Thyroid gland (tissue), 4 donors: ENCODE results near the gene SNRPE. TPM values are rescaled to one million over a fixed set of nuclear protein-coding genes. Genes with fewer than 3 reads are reported as not detected.

Source experiments
- DNase-seq, 2 donors: peaks; one replicate each; pipeline ENCODE4 v3.0.0-alpha.2; 2019
- H3K27ac ChIP-seq, 3 donors: fragments of 200-600 bp; sonication (generic); 1 replicate in 2 of 3; 2 replicates in 1 of 3; pipeline ENCODE4 v1.5.1; 2016 to 2019; ENCODE audit warnings: mild to moderate bottlenecking in 1 of 3, moderate library complexity in 1 of 3
- H3K27me3 ChIP-seq: fragments of 200-600 bp; sonication (generic); one replicate; pipeline ENCODE4 v1.5.1; 2019
- H3K36me3 ChIP-seq, 2 donors: fragments of 200-600 bp; sonication (generic); one replicate each; pipeline ENCODE4 v1.5.1; 2016 to 2019
- H3K4me1 ChIP-seq, 2 donors: fragments of 200-600 bp; sonication (generic); one replicate each; pipeline ENCODE4 v1.5.1; 2017 to 2019
- H3K4me3 ChIP-seq, 3 donors: fragments of 200-600 bp; sonication (generic); replicated peaks in 1 of 3; 1 replicate in 2 of 3; 2 replicates in 1 of 3; pipeline ENCODE4 v1.5.1; 2016; ENCODE audit warnings: mild to moderate bottlenecking in 1 of 3
- H3K9me3 ChIP-seq: fragments of 200-600 bp; sonication (generic); one replicate; pipeline ENCODE4 v1.5.1; 2017
- CTCF ChIP-seq, 6 experiments: fragments of 200-600 bp in 3 of 6; fragments of 450-650 bp in 3 of 6; sonication (generic) in 3 of 6; IDR thresholded peaks; one replicate each; pipeline ENCODE4 v1.5.1; 2016 to 2019; ENCODE audit warnings: antibody characterized with exemption in 6 of 6, mild to moderate bottlenecking in 2 of 6, inconsistent platforms in 1 of 6, moderate library complexity in 1 of 6
- POLR2A ChIP-seq, 2 donors: fragments of 450-650 bp; IDR thresholded peaks; one replicate each; pipeline ENCODE4 v1.6.1; 2017; ENCODE audit warnings: antibody characterized with exemption in 2 of 2, mild to moderate bottlenecking in 2 of 2, moderate library complexity in 1 of 2
- WGBS, 2 donors: methylation state at CpG; one replicate each; pipeline ENCODE4 v1.1.5; 2017; 5-methylcytosine and 5-hydroxymethylcytosine counted together
- intact Hi-C: fragments of 100-400 bp; cut with DNase I; formaldehyde crosslinking; loops from one replicate; pipeline ENCODE4 v1.15.1; 2023
- total RNA-seq, 4 donors: library from RNA; depleted of rRNA; stranded (reverse); fragments of >200 nt; gene quantifications; one replicate each; pipeline ENCODE4 v1.2.3, GENCODE V29; 2016

SNRPE gene
- total RNA-seq, result 10 to 100 TPM; 21.9 to 54.7 (median 38.5) TPM

GRCh38 chr1:203861379-203862184 is at the start of gene SNRPE:
TSS of gene SNRPE (plus strand) at chr1:203861599. CDS start at chr1:203861660, 61 bp downstream.
- Histone ChIP-seq H3K9me3 (no peaks in the 10 kb centered on the region), H3K36me3 (peaks cover 21 to 26% of the 10 kb centered on the region in 2 donors), H3K4me1 (peaks cover 8 to 14% of the 10 kb centered on the region in 2 donors), H3K27ac (peak within 1 kb of the TSS in 1 of 3 donors; percentile 56), H3K4me3 (peak within 1 kb of the TSS; percentile 68 to 84 (median 78)), H3K27me3 (no peaks in the 10 kb centered on the region)
- DNase-seq, result peak; percentile 94 to 97
- intact Hi-C loops, result loop anchor here (5.0 to 10.0 kb wide), 3 partner anchors 216 to 503 kb away; no protein-coding TSS in a partner anchor
- peak; percentile 73 to 100 (median 94) for TF ChIP-seq CTCF (IDR thresholded peaks at IDR 0.05)
- peak in 1 of 2 donors; percentile 64 for TF ChIP-seq POLR2A (IDR thresholded peaks at IDR 0.05)
- WGBS, 2 donors, result 0 to 1% methylated on average over 34 to 47 of the region's 48 CpGs

- no peaks in the 10 kb centered on the region for H3K27me3 ChIP-seq
- H3K4me1 ChIP-seq, result peaks cover 4% of the 10 kb centered on the region in 2 donors
- no peak overlapping the region for H3K4me3 ChIP-seq
- no peak for DNase-seq
- H3K36me3 ChIP-seq, result peaks cover 11 to 12% of the 10 kb centered on the region in 2 donors
- H3K27ac ChIP-seq, result no peak overlapping the region
- WGBS, 2 donors, result 98 to 100% methylated on average over 2 of the region's 2 CpGs
- TF ChIP-seq CTCF (IDR thresholded peaks at IDR 0.05) (no peak), POLR2A (IDR thresholded peaks at IDR 0.05) (no peak)
- no peaks in the 10 kb centered on the region for H3K9me3 ChIP-seq
- intact Hi-C loops, result no loop called here
Measured at GRCh38 chr1:203813581-203814341, 47.6 kb upstream of the SNRPE start.

- intact Hi-C loops, result no loop called here
- WGBS, 2 donors, result 93 to 96% methylated on average over 6 of the region's 6 CpGs
- peaks cover 0 to 4% of the 10 kb centered on the region in 2 donors for H3K4me1 ChIP-seq
- TF ChIP-seq CTCF (IDR thresholded peaks at IDR 0.05), result no peak
- TF ChIP-seq POLR2A (IDR thresholded peaks at IDR 0.05), result no peak
- no peak for DNase-seq
- H3K4me3 ChIP-seq, result no peak overlapping the region
- no peaks in the 10 kb centered on the region for H3K9me3 ChIP-seq
- H3K36me3 ChIP-seq, result peaks cover 40 to 49% of the 10 kb centered on the region in 2 donors
- no peak overlapping the region for H3K27ac ChIP-seq
- no peaks in the 10 kb centered on the region for H3K27me3 ChIP-seq
Measured at GRCh38 chr1:203818399-203818798, 43.0 kb upstream of the SNRPE start.

GRCh38 chr1:203823306-203823705 is 38.1 kb upstream of the SNRPE start:
- Histone ChIP-seq H3K27me3 (no peaks in the 10 kb centered on the region), H3K36me3 (peaks cover 43 to 46% of the 10 kb centered on the region in 2 donors), H3K9me3 (no peaks in the 10 kb centered on the region), H3K4me3 (no peak overlapping the region), H3K4me1 (no peaks in the 10 kb centered on the region), H3K27ac (no peak overlapping the region)
- no peak for TF ChIP-seq POLR2A (IDR thresholded peaks at IDR 0.05)
- no peak for TF ChIP-seq CTCF (IDR thresholded peaks at IDR 0.05)
- intact Hi-C loops, result no loop called here
- 87 to 90% methylated on average over 1 of the region's 1 CpG for WGBS, 2 donors
- no peak for DNase-seq
